PC-9 (cell line): ENCODE data around the gene GPRC5C.

Experiments used
- CTCF ChIP-seq: fragments of 200-600 bp; sonication (generic); conservative IDR thresholded peaks from 2 replicates; pipeline ENCODE4 v1.6.1; 2017; ENCODE audit warnings: mixed run types, antibody characterized with exemption, mild to moderate bottlenecking, moderate library complexity
- EZH2 ChIP-seq: fragments of 200-600 bp; sonication (generic); IDR thresholded peaks from 2 replicates; pipeline ENCODE4 v1.8.0; 2017; ENCODE audit warnings: antibody characterized with exemption, low read depth

- TF ChIP-seq CTCF (peak; percentile 98), EZH2 (no peak)
Measured at GRCh38 chr17:74457146-74457819, 25.4 kb downstream of the GPRC5C start.
